Hematopoietic multipotent progenitor cell treated with erythropoietin and hydrocortisone succinate and interleukin-3 and kit ligand, for 4 days (in vitro differentiated cells): Measurements from ENCODE around the gene OFD1.

ENCODE experiments used
- DNase-seq: peaks from one replicate; pipeline ENCODE4 v3.0.0-alpha.2; 2015

Gene OFD1

GRCh38 chrX:13752646-13753045 is 18.1 kb downstream of the OFD1 start:
- no peak for DNase-seq

GRCh38 chrX:13754765-13755164 is 20.2 kb downstream of the OFD1 start:
- peak; percentile 46 for DNase-seq

- no peak for DNase-seq
Observed at GRCh38 chrX:13755254-13755653, 20.7 kb downstream of the OFD1 start.

- DNase-seq = no peak
Observed at GRCh38 chrX:13756381-13756780, 21.8 kb downstream of the OFD1 start.

- no peak for DNase-seq
Observed at GRCh38 chrX:13759152-13759718, 24.7 kb downstream of the OFD1 start.

GRCh38 chrX:13760426-13760825 is 25.9 kb downstream of the OFD1 start:
- no peak for DNase-seq

- peak; percentile 54 for DNase-seq
Observed at GRCh38 chrX:13761606-13762414, 27.3 kb downstream of the OFD1 start.

GRCh38 chrX:13763489-13763888 is 28.9 kb downstream of the OFD1 start:
- DNase-seq = no peak

- peak; percentile 28 for DNase-seq
Observed at GRCh38 chrX:13764281-13764680, 29.7 kb downstream of the OFD1 start.

- peak; percentile 8 for DNase-seq
Observed at GRCh38 chrX:13764765-13765164, 30.2 kb downstream of the OFD1 start.

- no peak for DNase-seq
Observed at GRCh38 chrX:13768939-13769338, 34.4 kb downstream of the OFD1 start.

GRCh38 chrX:13770013-13770535 is 35.5 kb downstream of the OFD1 start:
- DNase-seq = no peak

GRCh38 chrX:13774696-13775095 is 40.1 kb downstream of the OFD1 start:
- no peak for DNase-seq

- DNase-seq = no peak
Observed at GRCh38 chrX:13775837-13776236, 41.3 kb downstream of the OFD1 start.

- no peak for DNase-seq
Observed at GRCh38 chrX:13776387-13776786, 41.8 kb downstream of the OFD1 start.

GRCh38 chrX:13778916-13779315 is 44.4 kb downstream of the OFD1 start:
- peak; percentile 12 for DNase-seq

- no peak for DNase-seq
Observed at GRCh38 chrX:13780868-13781427, 46.4 kb downstream of the OFD1 start.

- no peak for DNase-seq
Observed at GRCh38 chrX:13786048-13786447, 51.5 kb downstream of the OFD1 start.

GRCh38 chrX:13790206-13791131 is 55.9 kb downstream of the OFD1 start:
- no peak for DNase-seq

GRCh38 chrX:13791145-13791544 is 56.6 kb downstream of the OFD1 start:
- DNase-seq = no peak

GRCh38 chrX:13791559-13791958 is 57.0 kb downstream of the OFD1 start:
- DNase-seq = no peak

GRCh38 chrX:13793897-13794296 is 59.3 kb downstream of the OFD1 start:
- no peak for DNase-seq

GRCh38 chrX:13794417-13794816 is 59.9 kb downstream of the OFD1 start:
- no peak for DNase-seq
